DMS114 treated with DMSO at 0.1 percent for 48 hours (cell line): ENCODE measurements around the gene TMEM119.
"Not testable (repeated sequence)": the region's sequence is repeated elsewhere in the genome, so short reads cannot be mapped to it uniquely, and the experiment has no call there.

Source experiments
- DNase-seq: peaks from one replicate; lab custom pipeline; 2025; ENCODE audit not compliant: unreplicated experiment; lab: John Stamatoyannopoulos, UW

TMEM119 gene

DNA sequence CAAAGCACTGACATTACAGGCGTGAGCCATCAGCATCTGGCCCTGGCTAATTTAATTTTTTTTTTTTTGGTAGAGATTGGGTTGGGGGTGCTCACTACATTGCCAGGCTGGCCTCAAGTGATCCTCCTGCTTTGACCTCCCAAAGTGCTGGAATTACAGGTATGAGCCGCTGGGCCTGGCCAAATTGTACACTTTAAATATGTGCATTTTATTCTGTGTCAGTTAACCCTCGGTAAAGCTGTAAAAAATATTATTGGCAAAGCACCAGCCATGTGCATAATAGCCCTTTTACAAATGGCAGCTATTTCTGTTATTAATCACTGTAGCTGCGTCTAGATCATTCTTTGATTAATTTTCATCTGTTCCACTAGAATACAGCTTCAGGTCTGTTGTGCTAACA is 12.0 kb downstream of the TMEM119 start:
- DNase-seq, result no peak

DNA sequence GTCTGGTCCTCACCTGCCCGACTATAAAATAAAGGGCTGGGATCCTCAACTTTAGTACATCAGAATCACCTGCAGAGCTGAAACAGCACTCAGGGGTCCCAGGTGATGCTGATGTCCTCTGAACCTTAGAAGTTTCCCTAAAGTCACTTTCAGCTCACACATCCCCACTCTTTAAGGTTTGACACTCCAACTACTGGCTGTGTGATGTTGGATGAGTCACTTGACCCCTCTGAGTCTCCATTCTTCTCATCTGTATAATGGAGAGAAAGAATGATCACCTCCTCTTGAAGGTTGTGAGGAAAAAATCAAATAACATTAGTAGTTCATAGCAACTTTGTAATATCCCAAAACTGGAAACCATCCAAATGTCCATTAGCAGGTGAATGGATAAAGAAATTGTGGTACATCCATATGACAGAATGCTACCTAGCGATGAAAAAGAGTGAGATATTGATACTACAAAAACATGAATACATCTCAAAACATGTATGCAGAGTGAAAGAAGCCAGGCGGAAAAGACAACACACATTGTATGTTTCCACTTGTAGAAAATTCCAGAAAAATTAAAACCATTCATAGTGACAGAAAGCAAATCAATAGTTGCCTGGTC is 13.3 kb downstream of the TMEM119 start:
- no peak for DNase-seq

DNA sequence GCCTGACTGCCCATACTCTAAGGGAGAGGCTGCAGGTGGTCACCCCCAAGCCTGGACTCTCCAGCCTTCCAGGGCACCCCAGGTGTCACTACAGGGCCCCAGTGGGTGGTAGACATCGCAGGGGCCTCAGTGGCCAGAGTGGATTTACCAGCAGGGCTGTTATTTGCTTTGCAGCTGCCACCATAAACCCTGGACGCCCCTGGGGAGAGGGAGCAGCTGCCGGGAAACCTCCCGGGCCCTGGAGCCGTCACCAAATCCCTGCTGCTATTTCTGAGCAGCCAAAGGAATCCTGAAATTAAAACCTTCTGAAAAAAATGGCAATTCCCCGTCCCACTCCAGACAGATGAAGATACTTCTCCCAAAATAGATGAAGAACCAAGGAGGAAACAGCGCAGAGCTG is 13.9 kb downstream of the TMEM119 start:
- DNase-seq, result no peak

DNA sequence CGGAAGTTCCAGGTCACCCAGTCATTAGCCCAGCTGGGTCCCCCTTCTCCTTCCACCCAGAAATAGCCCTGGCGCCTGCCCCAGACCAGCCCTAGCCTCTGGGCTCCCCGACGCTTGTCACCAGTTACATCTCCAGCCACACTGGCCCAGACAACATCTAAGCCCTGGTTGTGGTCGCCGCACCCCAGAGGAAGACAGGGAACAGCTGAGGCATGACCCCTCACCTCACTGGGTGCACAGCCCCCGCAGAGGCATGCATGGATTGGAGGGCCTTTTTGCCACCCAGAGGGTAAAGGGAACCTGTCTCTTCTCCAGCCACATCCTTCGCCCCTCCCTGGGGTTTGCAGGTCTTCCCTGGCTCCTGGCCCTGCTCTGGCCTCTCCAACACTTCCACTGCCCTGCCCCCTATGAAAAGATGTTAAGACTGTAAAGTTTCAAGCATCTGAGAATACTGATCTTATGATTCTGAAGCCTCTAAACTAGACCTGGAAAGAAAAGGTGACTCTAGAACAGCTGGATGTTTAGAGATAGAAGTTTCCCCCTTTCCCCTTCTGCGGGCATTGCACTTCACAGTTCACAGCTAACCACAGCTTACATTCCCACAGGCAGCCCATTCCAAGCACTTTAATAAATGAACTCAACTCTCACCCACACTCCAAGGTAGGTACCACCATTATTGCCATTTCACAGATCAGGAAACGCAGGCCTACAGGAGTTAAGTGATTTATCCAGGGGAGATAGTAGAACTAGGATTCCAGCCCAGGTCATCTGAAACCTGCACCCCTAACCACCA is 14.7 kb downstream of the TMEM119 start:
- DNase-seq, result no peak

DNA sequence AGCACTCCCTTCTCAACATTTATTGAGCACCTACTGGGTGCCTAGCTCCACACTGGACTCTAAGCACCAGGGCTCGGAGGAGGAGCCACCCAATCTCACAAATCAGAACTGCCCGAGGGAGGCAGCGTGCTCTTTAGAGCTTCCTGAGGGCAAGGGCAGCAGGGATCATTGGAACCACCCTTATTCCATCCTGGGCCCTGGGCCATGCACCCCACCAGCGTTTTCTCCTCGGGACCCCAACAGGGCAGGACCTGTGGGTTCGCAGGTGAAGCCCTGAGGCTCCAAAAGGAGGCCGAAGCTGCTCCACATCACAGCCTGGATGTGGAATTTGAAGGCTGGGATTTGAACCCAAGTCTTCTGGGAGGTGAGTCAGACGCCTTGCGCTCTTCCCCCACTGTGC is 15.4 kb downstream of the TMEM119 start:
- DNase-seq, result no peak

DNA sequence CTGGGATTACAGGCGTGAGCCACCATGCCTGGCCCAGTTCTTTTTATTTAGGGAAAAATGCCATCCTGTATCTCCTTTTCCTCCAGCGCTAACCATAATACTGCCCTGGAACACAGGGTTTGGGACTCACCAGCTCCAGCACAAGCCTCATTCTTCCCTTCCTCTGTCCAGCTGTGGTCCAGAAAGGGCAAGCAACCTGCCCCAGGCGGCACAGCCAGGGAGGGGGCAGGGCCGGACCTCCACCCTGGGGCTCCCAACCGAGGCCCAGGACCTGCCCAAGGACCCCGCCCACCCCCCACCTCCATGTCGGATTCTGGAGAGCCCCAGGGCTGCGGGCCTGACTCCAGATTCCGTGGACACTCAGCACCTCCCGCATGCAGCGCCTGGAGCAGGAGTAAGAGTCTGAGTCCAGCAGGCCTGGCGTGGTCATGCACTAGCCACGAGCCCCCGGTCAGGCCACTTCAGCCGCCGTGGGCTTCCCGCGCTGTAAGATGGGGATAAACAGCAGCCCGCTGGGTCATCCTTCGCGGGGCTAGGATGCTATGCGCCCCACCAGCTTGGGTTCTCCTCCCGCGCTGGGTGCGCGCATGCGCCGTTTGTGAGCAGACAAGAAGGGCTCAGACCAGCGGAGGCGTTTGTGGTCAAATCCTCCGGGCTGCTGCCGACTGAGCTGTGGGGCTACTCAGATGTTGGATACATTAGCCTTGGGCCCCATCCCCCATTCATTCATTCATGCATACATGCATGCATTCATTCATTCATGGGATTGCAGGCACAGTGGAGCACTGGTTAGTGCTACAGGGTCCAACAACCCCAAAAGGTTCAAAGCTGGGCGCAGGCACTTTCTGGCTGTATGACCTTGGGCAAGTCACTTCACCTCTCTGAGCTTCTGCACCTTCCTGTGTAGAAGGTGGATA is 16.3 kb downstream of the TMEM119 start:
- no peak for DNase-seq

DNA sequence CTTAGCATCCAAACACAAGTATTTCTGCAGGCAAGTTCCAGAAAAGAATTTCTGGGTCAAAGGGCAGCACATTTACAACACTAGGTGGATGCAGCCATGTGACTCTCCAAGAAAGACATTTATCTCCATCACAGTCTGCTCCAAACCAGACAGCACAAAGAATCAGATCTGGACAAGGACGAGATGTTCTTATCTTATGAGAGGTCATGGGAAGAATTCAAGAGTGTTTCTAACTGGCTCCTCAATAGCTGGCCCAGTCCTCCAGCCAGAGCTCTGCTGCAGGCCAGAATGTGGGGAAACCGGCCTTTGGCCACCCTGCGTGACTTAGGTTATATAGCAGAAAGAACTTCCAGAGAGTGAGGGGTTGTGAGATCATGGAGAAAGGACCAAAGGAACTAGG is 17.4 kb downstream of the TMEM119 start:
- DNase-seq, result no peak

DNA sequence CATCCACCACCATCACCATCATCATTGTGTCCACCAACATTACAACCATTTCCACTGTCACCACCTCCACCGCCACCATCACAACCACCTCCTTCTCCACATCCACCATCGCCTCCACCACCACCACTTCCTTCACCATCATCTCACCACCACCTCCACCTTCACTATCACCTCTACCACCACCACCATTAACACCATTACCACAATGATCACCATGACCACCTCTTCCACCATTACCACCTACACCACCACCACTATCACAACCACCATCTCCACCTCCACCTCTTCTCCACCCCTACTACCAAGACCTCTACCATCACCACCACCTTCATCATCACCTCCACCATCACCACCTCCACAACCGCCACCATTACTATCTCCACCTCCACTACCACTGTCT is 19.1 kb downstream of the TMEM119 start:
- DNase-seq, result no peak

DNA sequence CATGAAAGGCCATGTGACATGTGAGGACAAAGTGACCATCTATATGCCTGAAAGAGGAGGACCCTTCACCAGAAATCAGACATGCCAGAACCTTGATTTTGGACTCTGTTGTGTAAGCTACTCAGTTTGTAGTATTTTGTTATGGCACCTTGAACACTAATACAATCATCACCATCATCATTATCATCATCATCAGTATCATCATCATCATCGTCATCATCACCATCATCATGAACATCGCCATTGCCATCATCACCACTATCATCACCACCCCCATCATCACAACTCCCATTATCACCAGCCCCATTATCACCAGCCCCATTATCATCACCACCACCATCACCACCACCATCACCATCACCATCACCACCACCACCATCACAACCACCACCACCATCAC is 19.6 kb downstream of the TMEM119 start:
- DNase-seq, result no peak

DNA sequence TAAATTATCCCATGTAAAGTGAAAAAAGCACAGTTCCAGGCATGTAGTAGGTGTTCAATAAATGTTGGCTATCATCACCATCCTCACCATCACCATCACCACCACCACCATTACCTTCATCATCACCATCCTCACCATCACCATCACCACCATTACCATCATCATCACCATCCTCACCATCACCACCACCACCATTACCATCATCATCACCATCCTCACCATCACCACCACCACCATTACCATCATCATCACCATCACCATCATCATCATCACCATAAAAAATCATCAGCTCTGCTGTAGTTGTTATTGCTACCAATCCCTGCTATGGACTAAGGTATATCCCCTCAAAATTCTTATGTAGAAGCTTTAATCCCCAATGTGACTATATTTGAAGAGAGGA is 20.4 kb downstream of the TMEM119 start:
- no peak for DNase-seq

DNA sequence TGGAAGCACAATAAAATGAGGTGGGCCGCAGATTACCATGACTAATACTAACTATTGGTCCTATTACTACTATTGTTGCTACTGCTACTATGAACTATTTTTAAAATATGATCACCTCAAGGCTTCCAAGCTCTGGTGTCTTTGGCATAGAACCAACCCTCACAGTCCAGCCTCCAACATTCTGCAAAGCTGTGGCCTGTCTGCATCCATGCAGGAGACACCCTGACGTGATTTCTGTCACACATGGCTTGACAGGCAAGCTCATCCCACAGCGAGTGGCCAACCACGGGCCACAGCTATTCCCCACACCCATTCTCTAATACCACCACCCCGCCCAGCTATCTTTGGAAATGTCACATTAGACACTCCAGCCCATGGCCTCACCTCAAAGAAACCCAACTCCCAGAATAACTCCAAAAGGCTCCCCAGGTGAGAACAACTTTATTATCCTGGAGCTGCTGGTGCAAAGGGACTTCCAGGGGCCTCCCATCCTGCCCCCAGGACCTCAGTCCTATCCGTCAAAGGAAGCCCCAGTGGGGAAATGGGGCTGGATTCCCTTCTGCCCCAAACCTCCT is 21.1 kb downstream of the TMEM119 start:
- DNase-seq, result no peak

DNA sequence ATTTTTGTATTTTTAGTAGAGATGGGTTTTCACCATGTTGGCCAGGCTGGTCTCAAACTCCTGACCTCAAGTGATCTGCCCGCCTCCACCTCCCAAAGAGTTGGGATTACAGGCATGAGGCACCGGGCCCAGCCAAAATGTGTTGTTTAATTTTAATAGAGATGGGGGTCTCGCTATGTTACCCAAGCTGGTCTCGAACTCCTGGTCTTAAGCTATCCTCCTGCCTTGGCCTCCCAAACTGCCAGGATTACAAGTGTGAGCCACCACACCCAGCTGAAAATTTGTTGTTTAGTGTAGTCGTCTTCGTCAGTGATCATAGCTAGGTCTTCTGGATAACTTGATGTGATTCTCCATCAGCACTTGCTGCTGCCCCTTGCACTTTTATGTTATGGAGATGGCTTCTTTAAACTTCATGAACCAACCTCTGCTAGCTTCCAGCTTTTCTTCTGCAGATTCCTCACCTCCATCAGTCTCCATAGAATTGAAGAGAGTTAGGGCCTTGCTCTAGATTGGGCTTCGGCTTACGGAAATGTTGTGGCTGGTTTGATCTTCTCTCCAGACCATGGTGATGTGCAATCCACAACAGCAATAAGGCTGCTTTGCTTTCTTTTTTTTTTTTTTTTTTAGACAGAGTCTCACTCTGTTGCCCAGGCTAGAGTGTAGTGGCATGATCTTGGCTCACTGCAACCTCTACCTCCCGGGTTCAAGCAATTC is 22.5 kb downstream of the TMEM119 start:
- DNase-seq, result no peak

DNA sequence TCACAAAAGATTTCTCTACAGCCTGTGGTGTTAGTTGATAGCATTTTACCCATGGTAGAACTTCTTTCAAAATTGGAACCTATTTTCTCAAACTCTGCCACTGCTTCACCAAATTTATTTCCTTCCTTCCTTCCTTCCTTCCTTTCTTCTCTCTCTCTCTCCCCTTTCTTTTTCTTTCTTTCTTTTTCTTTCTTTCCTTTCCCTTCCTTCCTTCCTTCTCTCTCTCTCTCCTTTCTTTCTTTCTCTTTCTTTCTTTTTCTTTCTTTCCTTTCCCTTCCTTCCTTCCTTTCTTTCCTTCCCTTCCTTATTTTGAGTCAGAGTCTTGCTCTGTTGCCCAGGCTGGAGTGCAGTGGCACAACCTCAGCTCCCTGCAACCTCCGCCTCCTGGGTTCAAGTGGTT is 23.6 kb downstream of the TMEM119 start:
- DNase-seq, result not testable (repeated sequence)

DNA sequence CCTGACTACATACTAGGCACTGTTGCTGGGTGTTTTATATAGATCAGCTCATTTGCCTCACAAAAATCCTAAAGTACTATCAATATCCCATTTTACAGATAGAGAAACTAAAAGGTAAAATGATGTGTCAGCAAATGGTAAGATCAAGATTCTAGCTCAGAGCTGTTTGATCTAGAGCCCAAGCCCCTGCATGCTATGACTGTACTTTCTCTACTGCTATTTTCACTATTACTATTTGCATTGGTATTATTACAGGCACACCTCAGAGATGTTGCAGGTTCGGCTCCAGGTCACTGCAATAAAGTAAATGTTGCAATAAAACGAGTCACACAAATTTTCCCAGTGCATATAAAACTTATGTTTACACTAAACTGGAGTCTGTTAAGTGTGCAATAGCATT is 24.6 kb downstream of the TMEM119 start:
- DNase-seq, result no peak

DNA sequence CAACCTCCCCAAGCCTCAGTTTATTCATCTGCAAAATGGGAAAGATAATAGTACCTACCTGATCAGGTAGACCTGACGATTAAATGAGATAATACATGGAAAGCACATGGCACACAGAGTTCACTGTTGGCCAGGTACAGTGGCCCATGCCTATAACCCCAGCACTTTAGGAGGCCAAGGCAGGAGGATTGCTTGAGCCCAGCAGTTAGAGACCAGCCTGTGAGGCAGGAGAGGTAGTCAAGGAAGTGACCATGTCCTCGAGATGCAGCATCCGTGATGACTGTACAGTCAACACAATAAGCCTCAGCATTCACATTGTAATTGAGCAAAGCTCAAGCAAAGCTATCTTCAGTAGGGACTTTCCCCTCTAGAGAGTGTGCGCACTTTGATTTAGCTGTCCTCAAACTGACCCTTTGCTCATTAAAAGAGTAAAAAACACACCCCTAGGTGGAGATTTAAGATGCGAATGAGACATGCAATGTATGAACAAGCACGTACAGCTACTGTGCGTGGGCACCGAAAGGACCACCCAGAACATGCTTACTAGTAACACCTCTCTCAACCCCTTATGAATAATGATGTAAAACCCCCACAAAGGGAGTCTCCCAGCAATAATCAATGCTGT is 25.6 kb downstream of the TMEM119 start:
- no peak for DNase-seq

DNA sequence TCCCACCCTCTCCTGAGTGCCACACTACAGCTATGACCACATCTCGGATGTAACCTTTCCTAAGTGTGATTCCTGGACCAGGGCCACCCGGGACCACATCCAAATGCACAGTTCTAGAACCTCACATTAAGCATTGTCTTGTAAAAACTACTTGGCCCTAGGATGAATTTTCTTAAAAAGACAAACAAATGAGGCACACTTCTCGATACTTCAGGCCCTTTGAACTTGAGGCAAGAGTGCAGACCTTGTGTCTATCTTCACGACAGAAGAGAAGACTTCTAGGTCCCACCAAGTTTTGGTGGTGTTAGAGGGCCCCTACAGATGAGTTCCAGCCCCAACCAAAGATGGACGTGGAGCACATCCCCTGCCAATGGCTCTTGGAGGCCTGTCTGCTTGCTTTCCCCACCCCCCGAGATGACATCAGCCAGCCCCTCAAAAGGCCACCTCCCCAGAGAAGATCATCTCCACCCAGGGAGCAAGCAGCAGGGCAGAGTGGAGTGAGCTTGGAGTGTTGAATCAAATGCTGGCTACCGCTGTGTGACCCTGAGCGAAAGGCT is 26.2 kb downstream of the TMEM119 start:
- no peak for DNase-seq

DNA sequence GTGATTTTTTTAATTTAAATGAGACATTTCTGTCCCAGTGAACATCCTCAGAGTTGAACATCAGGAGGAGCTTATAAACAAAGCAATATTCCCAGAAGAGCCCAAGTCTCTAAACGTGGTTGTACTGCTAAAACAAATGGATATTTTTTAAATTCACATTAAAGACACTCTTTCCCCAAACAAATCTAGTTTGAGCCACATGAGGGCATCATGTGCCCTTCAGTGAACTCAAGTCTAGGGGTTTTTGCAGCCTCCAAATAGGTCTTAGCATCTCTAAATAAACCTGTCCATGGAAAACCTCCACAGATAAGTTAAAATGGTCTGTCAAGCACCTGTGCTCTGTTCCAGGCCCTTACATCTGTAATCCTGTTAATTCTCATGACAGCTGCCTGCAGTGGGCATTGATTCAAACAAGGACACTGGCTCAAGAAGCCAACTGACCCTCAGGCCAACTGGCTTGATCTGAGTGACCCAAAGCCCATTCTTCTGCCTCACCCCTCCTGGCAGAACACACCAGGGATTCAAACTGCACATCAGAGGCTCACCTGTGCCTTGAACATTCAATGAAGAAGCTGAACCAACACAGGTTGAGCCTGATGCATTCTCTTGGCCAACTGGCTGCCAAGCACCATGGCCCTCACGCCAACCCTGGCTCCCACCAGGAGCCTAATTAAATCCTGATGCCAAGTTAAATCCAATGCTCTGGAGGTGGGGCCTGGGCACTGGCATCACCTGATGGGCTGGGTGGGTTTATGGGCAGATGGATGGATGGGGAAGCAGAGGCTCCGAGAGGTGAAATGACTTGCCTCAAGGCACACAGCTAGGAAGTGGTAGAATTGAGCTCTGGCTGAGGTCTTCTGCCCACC is 26.9 kb downstream of the TMEM119 start:
- peak; percentile 12 for DNase-seq

DNA sequence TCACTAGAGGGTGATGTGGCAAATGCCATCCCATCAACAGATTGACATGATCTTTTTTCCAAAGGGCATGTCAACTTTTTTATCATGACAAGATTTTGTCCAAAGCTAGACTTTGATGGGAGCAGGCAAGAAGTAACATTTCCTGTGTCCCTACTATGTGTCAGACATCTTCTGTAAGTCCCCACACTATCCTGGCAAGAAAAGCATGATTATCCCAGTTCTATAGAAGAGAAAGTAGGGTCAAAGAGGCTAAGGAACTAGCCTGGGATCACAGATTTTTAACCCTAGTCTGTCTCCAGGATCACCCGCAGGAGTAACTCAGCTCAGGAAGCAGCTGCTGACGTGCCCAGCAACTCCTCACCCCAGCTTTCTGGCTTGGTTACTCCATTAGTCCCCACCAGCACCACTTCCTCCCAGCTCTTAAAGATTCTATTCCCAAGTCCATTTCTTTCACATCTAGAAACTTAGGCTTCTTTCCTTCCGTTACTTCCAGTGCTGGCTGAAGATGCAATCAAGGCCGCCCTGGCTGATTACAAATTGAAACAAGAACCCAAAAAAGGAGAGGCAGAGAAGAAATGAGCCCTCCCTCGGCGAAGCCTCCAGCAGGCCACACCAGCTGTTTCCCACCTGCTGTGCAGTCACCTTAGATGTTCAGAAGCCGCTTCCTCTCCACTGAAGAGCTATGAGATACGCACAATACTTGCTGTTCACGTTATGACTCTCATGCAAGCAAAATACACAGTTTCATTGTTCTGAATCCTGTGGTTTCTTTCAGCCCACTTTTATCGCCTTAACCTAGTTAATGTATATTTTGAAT is 29.3 kb downstream of the TMEM119 start:
- no peak for DNase-seq
